ENCODE data around the gene PAQR8. TPM values are rescaled to one million over a fixed set of nuclear protein-coding genes. Genes with fewer than 3 reads are reported as not detected.
"Not testable (repeated sequence)": the region's sequence is repeated elsewhere in the genome, so short reads cannot be mapped to it uniquely, and the experiment has no call there.

Gene PAQR8
- total RNA-seq, 2 donors from 2014 or later, result 2.6 to 5.6 TPM

DNA sequence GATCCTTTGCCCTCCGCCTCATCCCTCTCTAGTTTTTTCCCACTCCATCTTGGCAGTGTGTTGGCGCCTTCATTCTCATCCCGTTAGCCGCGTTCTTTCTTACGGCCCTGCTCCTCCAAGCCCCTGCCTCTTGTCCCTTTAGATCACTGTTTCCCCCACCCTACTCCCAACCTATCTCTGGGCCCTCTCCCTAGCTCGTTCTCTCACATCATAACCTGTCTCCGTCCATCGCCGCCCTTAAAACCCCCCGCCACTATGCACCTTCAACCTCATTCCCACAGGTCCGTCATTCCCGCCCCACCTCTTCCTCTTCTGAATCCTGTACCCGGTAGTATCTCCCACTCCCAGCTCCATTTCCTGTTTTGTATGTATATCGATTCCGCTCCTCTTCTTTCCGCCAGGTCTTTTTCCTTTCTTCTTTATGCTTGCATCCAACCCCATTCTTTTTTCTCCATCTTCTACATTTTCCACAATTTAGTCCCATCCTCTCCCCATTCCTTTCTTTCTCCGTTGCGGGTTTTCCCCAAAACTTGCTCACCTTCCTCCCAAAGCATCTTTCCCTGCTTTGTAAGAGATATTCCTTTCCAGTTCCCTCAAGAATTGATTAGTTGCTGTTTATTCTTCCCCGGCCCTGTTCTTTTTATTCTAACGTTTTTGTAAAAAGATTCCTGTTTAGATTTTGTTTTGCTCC is 58.9 kb downstream of the PAQR8 start:
- H3K27ac ChIP-seq, result peak overlapping the region; percentile 84 to 90
- H3K4me3 ChIP-seq, result peak overlapping the region; percentile 84
- peaks cover 0 to 36% of the 10 kb centered on the region in 2 donors for H3K4me1 ChIP-seq
- no peaks in the 10 kb centered on the region for H3K27me3 ChIP-seq
- DNase-seq (ENCODE audit: low spot score), result no peak
- TF ChIP-seq, protein P1, sequence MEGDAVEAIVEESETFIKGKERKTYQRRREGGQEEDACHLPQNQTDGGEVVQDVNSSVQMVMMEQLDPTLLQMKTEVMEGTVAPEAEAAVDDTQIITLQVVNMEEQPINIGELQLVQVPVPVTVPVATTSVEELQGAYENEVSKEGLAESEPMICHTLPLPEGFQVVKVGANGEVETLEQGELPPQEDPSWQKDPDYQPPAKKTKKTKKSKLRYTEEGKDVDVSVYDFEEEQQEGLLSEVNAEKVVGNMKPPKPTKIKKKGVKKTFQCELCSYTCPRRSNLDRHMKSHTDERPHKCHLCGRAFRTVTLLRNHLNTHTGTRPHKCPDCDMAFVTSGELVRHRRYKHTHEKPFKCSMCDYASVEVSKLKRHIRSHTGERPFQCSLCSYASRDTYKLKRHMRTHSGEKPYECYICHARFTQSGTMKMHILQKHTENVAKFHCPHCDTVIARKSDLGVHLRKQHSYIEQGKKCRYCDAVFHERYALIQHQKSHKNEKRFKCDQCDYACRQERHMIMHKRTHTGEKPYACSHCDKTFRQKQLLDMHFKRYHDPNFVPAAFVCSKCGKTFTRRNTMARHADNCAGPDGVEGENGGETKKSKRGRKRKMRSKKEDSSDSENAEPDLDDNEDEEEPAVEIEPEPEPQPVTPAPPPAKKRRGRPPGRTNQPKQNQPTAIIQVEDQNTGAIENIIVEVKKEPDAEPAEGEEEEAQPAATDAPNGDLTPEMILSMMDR (IDR thresholded peaks at IDR 0.05), result no peak
- no peaks in the 10 kb centered on the region for H3K36me3 ChIP-seq
- no peaks in the 10 kb centered on the region for H3K9me3 ChIP-seq

DNA sequence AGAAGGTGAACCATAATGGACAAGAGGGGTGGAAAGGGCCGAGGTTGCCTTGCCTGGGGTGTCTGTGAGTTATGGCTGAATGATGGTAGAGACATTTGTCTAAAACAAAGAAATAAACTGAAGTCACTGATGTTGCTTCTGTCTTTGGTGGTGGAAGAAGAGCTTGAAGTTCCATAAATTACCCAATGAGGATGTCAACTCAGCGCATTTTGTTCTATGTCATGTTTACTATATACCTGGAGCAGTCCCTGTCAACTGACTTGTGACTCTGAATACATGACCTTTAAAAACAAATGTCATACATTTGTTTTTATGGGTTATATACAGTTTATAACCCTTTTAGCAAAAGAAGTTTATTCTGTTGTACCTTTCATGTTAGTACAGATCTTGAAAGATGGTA is 60.2 kb downstream of the PAQR8 start:
- Histone ChIP-seq H3K27ac (no peak overlapping the region), H3K9me3 (no peaks in the 10 kb centered on the region), H3K36me3 (no peaks in the 10 kb centered on the region), H3K27me3 (no peaks in the 10 kb centered on the region), H3K4me1 (peaks cover 0 to 31% of the 10 kb centered on the region in 2 donors), H3K4me3 (no peak overlapping the region)
- TF ChIP-seq, protein P1 (IDR thresholded peaks at IDR 0.05), result no peak
- DNase-seq (ENCODE audit: low spot score), result no peak

DNA sequence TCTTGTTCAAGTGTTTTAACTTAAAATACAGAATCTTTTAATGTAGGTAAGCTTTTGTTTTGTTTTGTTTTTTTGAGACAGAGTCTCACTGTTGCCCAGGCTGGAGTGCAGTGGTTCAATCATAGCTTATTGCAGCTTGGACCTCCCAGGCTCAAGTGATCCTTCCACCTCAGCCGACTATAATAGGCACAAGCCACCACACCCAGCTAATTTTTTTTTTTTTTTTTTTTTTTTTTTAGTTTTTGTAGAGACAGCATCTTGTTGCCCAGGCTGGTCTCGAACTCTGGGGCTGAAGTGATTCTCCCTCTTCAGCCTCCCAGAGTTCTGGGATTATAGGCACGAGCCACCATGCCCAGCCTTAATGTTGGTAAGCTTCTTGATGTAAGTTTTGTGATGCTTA is 61.5 kb downstream of the PAQR8 start:
- Histone ChIP-seq H3K36me3 (no peaks in the 10 kb centered on the region), H3K4me3 (no peak overlapping the region)

DNA sequence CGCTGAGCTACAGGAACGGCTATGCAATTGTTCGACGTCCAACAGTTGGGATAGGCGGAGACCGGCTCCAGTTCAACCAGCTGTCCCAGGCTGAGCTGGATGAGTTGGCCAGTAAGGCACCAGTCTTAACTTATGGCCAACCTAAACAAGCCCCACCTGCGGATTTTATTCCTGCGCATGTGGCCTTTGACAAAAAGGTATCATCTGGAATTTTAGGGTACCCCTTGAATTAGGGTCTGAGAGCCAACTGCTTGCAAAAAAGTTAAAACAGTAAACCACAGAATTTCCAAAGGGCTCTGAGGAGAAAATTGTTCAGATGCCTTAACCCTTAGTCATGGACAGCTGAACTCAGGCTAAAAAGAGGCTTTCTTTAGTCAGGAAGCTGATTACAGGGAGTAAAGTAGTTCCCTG is 62.0 kb downstream of the PAQR8 start:
- DNase-seq (ENCODE audit: low spot score), result peak; percentile 61
- Histone ChIP-seq H3K4me3 (no peak overlapping the region), H3K27ac (peak overlapping the region; percentile 10 to 67), H3K27me3 (no peaks in the 10 kb centered on the region), H3K9me3 (no peaks in the 10 kb centered on the region), H3K4me1 (peaks cover 0 to 16% of the 10 kb centered on the region in 2 donors), H3K36me3 (no peaks in the 10 kb centered on the region)
- TF ChIP-seq, protein P1 (IDR thresholded peaks at IDR 0.05), result no peak

More for the DNA sequence above, 61.5 kb downstream of the PAQR8 start:
- H3K27ac ChIP-seq, result peak overlapping the region; percentile 10 to 67
- peaks cover 0 to 20% of the 10 kb centered on the region in 2 donors for H3K4me1 ChIP-seq
- DNase-seq (ENCODE audit: low spot score), result no peak
- TF ChIP-seq, protein P1 (IDR thresholded peaks at IDR 0.05), result no peak
- no peaks in the 10 kb centered on the region for H3K27me3 ChIP-seq
- H3K9me3 ChIP-seq, result no peaks in the 10 kb centered on the region

DNA sequence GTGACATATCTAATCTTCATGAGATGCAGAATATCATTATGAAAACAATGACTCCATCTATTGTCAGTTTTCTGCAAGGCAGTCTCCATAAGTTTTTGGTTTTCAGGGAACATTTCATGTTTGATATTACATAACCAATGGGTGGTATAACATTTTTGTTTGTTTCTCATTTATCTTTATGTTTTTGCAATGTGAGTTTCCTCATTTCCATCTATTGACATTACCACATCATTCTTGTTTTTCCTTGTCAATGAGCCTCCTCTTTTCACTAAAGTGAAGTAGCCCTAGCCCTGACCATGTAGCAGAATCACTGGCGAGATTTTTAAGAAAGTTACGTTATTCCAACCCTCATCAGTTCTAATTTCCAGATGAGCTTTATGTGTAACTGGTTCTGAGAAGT is 62.6 kb downstream of the PAQR8 start:
- TF ChIP-seq, protein P1 (IDR thresholded peaks at IDR 0.05), result no peak
- no peak for DNase-seq (ENCODE audit: low spot score)
- Histone ChIP-seq H3K27me3 (no peaks in the 10 kb centered on the region), H3K36me3 (no peaks in the 10 kb centered on the region), H3K4me1 (peaks cover 0 to 11% of the 10 kb centered on the region in 2 donors), H3K27ac (peak overlapping the region in 1 of 2 donors; percentile 67), H3K9me3 (no peaks in the 10 kb centered on the region), H3K4me3 (no peak overlapping the region)

DNA sequence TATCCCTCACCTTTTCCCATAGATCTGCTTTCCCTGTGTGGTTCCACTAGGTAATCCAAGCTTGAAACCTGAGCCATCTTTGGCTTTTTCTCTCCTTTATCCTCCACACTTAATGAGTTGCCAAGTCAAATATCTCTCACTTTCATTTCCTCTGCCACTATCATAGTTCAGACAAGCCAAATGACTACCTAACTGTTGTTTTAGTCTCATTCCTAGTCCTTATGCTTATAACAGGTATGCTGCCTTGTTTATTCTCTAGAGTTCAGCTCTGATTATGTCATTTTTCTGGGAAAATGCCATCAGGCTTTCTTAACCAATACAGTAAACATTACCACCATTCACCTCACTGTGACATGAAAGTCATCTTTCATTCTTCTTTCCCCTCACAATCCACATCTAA is 64.7 kb downstream of the PAQR8 start:
- TF ChIP-seq, protein P1 (IDR thresholded peaks at IDR 0.05), result no peak
- no peak overlapping the region for H3K4me3 ChIP-seq
- H3K27ac ChIP-seq, result no peak overlapping the region
- H3K4me1 ChIP-seq, result no peaks in the 10 kb centered on the region
- DNase-seq (ENCODE audit: low spot score), result no peak
- H3K36me3 ChIP-seq, result no peaks in the 10 kb centered on the region
- no peaks in the 10 kb centered on the region for H3K27me3 ChIP-seq
- H3K9me3 ChIP-seq, result no peaks in the 10 kb centered on the region

DNA sequence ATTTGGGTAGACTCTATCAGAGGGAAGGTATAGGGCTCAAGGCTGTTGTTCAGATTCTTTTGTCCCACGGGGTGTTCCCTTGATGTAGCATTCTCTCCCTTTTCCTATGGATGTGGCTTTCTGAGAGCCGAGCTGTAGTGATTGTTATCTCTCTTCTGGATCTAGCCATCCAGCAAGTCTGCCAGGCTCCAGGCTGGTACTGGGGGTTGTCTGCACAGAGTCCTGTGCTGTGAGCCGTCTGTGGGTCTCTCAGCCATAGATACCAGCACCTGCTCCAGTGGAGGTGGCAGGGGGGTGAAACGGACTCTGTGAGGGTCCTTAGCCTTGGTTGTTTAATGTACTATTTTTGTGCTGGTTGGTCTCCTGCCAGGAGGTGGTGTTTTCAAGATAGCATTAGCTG is 71.3 kb downstream of the PAQR8 start:
- not testable (repeated sequence) for H3K36me3 ChIP-seq; DNase-seq (ENCODE audit: low spot score); H3K4me3 ChIP-seq; H3K27me3 ChIP-seq; H3K4me1 ChIP-seq; H3K9me3 ChIP-seq; H3K27ac ChIP-seq
